Hindlimb muscle (tissue), 1 donor: ENCODE measurements around the gene E2F4. TPM values are rescaled to one million over a fixed set of nuclear protein-coding genes. Genes with fewer than 3 reads are reported as not detected.
A peak's percentile ranks its signal among the peaks of the same experiment; 100 is the strongest.

Experiments
- DNase-seq: peaks from one replicate; pipeline ENCODE4 v3.0.0-alpha.2; 2013
- polyA plus RNA-seq: library from polyadenylated mRNA; unstranded; fragments of 120-200 nt; gene quantifications from one replicate; pipeline ENCODE4 v1.2.1, GENCODE V29; 2013; ENCODE audit not compliant: insufficient read length

The E2F4 gene
- polyA plus RNA-seq, 1 donor: 40.9 TPM

- DNase-seq: no peak
Measured at GRCh38 chr16:67157892-67158635, 33.9 kb upstream of the E2F4 start.

- no peak for DNase-seq
Measured at GRCh38 chr16:67158637-67159600, 33.0 kb upstream of the E2F4 start.

- DNase-seq: no peak
Measured at GRCh38 chr16:67161595-67162058, 30.3 kb upstream of the E2F4 start.

GRCh38 chr16:67162506-67163163 is 29.3 kb upstream of the E2F4 start:
- no peak for DNase-seq

GRCh38 chr16:67163164-67163998 is 28.6 kb upstream of the E2F4 start:
- no peak for DNase-seq

- no peak for DNase-seq
Measured at GRCh38 chr16:67163999-67164558, 27.9 kb upstream of the E2F4 start.

GRCh38 chr16:67164599-67165061 is 27.3 kb upstream of the E2F4 start, which contains the start of gene HSF4:
HSF4 (plus strand) TSS chr16:67164745; CDS start chr16:67164812, 67 bp downstream.
- DNase-seq: no peak

GRCh38 chr16:67165121-67166078 is 26.6 kb upstream of the E2F4 start:
- no peak for DNase-seq

- no peak for DNase-seq
Measured at GRCh38 chr16:67166110-67166547, 25.8 kb upstream of the E2F4 start.

- DNase-seq: no peak
Measured at GRCh38 chr16:67166598-67167168, 25.3 kb upstream of the E2F4 start.

GRCh38 chr16:67167588-67167987 is 24.4 kb upstream of the E2F4 start:
- no peak for DNase-seq

GRCh38 chr16:67169011-67169451 is 22.9 kb upstream of the E2F4 start:
- no peak for DNase-seq

- no peak for DNase-seq
Measured at GRCh38 chr16:67169642-67170167, 22.2 kb upstream of the E2F4 start.

- DNase-seq: no peak
Measured at GRCh38 chr16:67170168-67170948, 21.6 kb upstream of the E2F4 start, which contains the start of gene NOL3. NOL3 (plus strand) TSS chr16:67170538.

GRCh38 chr16:67170949-67171649 is 20.9 kb upstream of the E2F4 start:
- no peak for DNase-seq

- no peak for DNase-seq
Measured at GRCh38 chr16:67173323-67173722, 18.6 kb upstream of the E2F4 start.

- peak; percentile 74 for DNase-seq
Measured at GRCh38 chr16:67173808-67174705, 17.9 kb upstream of the E2F4 start.
